Nucleus accumbens (tissue), 56 donors: Measurements from ENCODE around the gene AKAP11.

Source experiments
- DNase-seq, 56 donors: peaks; one replicate each; lab custom pipeline; 2025; lab: John Stamatoyannopoulos, UW

The AKAP11 gene

DNA sequence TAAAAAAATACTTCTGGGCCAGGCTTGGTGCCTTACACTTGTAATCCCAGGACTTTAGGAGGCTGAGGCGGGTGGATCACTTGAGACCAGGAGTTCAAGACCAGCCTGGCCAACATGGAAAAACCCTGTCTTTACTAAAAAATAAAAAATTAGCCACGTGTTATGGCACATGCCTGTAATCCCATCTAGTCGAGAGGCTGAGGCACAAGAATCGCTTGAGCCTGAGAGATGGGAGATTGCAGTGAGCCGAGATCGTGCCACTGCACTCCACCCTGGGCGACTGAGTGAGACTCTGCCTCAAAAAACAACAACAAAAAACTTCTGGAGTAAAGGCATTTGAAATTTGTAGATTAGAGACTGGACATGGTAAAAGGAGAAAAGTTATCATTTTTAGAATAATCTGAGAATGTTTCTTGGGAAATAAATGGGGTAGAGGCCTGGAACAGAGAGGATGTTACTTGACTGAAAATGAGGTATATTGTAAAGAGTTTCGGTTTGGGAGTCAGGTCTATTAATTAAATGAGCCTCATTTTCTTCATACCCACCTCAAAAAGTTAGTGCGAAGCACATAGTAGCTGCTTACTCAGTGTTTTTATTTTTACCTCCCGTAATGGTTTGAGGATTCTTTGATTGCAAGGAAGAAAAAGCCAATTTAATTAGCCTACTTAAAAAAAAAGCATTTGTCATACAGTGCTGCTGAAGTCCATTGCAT lies 2.6 kb downstream of the AKAP11 start:
- DNase-seq = no peak

GRCh38 chr13:42275098-42275471 lies 3.1 kb downstream of the AKAP11 start:
- DNase-seq = peak in 2 of 56 donors; percentile 0 to 1

- DNase-seq = no peak
Measured at GRCh38 chr13:42275506-42275905, 3.6 kb downstream of the AKAP11 start.

DNA sequence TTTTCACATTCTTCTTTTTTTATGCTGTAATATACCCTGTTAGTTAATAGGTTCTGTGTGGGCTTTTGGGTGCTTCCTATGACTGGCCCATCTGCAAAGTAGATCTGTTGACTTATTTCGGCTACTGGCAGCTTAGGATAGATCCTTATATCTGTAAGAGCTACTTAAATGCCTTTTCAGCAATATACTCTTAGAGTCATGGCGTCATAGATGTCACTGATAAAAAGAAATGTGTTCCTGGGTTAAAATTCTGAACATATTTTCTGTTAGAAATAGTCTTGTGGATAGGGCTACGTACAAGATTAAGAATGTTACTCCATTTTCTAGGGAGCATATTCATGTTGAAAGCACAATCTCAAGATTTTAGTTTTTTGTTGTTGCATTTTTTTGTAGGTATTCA lies 4.7 kb downstream of the AKAP11 start:
- no peak for DNase-seq

- no peak for DNase-seq
Measured at GRCh38 chr13:42277618-42278276, 5.8 kb downstream of the AKAP11 start.

- DNase-seq = peak in 4 of 56 donors; percentile 3 to 27 (median 4)
Measured at GRCh38 chr13:42279080-42279479, 7.1 kb downstream of the AKAP11 start.

DNA sequence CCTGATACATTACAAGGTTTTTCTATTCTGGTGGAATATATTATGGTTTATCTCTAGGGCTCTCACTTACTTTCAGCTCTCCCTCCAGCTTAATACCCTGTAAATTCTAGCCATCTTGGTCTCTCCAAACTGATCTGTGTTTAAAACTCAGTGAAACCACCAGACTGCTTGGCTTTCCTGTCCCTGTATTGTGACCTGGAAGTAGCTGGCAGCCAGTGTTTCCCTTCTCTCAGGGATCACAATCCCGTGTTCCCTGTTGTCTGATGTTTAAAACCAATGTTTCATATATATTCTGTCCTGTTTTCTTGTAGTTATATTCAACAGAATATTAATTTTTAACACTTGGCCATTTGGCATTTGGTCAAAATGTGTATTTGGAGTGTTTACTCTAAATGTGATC lies 8.0 kb downstream of the AKAP11 start:
- no peak for DNase-seq

- no peak for DNase-seq
Measured at GRCh38 chr13:42280537-42280936, 8.6 kb downstream of the AKAP11 start.

DNA sequence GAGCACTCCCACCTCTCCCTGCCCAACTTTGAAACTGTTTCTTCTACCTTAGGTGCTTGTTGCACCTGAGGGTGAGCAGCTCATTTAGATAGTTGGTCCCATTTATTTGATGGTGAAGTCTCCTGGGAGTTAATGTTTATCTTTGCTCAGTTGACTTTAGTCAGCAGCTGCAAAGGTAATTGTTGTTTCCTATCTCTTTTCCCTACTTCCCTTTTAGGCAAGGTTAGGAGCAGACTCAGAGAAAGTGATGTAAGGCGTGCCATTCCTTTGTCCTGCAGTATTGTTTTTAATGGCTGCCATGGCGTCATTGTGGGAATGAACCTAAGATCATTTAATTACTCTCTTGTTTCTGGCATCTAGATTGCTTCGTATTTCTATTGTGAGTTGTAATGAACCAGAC lies 11.6 kb downstream of the AKAP11 start:
- no peak for DNase-seq

DNA sequence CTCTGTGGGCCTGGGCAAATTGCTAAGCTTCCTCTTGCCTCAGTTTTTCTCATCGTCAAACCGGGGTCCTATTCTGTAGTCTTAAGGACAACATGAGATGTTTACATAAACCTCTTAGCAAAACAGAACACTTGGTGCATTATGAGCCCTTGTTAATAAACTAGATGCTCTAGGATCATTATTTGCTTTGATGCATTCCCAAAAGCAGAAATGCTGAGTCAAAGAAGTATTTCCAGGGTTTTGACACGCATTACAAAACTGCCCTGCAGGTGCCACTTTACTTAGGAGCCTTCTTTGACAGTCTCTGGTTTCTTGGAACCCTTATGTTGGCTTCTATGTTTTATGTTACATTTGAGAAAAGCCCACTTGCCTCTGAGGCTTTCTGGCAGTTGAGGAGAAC lies 12.1 kb downstream of the AKAP11 start:
- DNase-seq = no peak

DNA sequence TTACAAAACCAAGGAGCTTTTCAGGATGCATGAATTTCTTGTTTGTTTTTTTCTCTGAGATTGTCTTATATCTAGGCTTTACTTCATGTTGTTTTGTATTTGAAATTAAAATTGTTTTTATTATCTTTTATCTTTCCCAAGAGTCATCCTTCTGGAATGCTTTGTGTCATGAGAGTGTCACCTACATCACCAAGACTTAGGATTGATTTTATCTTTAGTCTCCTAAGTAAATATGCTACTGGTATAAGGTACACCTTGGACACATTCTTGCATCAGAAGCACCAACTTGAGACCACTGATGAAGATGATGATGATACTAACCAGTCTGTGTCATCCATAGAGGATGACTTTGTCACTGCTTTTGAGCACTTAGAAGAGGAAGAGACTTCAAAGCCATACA lies 26.4 kb downstream of the AKAP11 start:
- DNase-seq = no peak

DNA sequence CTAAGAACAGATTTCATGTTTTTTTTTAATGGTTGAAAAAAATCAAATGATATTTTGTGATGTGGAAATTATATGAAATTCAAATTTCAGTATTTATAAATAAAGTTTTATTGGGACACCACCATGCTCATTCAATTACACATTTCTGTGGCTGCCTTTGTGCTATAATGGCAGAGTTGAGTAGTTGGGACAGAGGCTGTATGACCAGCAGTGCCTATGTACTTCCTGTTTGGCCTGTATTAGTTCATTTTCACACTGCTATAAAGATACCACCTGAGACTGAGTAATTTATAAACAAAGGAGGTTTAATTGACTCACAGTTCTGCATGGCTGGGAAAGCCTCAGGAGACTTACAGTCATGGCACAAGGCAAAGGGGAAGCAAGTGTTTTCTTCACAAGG lies 33.6 kb downstream of the AKAP11 start:
- DNase-seq = no peak

- no peak for DNase-seq
Measured at GRCh38 chr13:42307461-42307860, 35.5 kb downstream of the AKAP11 start.

DNA sequence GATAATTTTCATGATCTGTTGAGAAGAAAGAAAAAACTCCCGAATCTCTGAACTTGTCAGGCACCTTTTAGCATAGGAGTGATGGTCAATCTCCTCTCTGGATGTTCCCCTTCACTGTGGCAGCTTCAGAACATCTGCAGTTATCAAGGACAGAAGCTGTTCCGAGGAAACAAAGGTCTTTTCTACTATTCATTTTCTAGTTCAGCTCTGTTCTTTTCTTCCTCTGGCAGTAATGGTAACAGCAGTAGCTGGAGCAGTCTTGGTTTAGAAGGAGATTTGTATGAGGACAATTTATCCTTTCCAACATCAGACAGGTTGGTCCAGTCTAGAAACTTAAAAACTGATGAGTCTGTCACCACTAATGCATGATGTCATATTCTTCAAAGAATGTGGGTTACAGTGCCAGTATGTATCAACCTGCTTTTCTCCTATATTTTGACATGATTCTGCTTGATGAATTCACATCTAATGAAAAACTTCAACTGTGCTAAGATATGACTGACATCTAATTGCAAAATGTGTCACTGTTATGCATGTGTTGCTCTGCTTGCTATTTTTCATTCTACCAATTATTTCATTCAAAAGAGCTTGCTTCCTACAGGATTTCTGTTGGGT lies 41.0 kb downstream of the AKAP11 start:
- no peak for DNase-seq

- DNase-seq = no peak
Measured at GRCh38 chr13:42318570-42318969, 46.6 kb downstream of the AKAP11 start.

- no peak for DNase-seq
Measured at GRCh38 chr13:42320375-42320787, 48.4 kb downstream of the AKAP11 start.

DNA sequence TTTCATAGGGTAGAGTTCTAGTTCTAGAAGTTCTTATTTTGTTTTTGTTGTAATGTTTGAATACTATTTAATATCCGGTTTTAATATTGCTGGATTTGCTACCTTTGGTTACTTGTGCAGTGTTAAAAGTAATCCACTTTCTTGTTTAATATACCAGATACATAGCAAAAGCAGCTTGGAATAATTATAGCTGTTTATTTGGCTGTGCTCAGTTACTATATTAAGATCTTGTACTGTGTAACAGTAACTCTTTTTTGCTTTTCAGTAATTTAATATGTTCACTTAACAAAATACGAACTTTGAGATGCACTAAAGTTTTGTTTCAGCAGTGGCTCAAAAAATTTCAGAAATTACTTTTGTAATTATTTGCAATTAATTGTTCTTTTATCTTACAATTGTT lies 50.9 kb downstream of the AKAP11 start:
- no peak for DNase-seq

GRCh38 chr13:42324704-42325103 lies 52.8 kb downstream of the AKAP11 start:
- DNase-seq = no peak

DNA sequence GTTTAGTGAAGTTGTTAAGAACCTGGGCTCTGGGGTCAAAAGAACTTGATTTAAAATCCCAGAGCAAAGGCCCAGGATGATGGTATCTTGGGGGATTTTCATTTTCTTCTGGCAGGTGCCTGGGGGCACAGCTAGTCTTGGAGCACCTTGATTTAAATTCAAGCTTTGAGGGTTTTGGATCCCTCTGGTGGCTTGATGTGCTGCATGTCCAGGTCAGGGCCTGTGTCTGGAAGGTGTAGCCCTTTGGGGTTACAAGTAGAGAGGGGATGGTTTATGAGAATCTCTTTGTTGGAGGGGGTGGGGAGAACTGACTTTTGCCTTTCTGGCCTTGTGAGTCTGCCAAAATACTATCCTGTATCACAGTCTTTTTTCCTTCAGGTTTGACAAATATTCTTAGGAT lies 55.8 kb downstream of the AKAP11 start:
- no peak for DNase-seq

DNA sequence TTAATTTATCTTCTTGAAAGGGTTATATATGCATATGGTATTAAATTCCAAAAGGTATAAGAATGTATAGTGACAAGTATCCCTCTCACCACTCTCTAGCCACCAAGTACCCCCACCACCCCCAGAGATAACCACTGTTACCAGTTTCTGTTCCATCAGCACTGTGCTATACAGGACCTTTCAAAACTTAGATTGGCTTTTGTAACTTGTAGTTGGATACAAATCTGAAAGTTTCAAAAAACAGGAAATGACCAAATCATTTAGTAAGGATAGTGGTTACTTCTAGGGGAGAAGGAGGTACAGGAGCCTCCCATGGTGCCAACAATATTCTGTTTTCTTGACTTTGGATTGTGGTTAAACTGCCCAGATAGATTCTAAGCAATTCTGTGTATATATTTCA lies 56.7 kb downstream of the AKAP11 start:
- DNase-seq = no peak

GRCh38 chr13:42329239-42329638 lies 57.3 kb downstream of the AKAP11 start:
- no peak for DNase-seq

- DNase-seq = no peak
Measured at GRCh38 chr13:42331009-42331408, 59.1 kb downstream of the AKAP11 start.
